Measurements from ENCODE around the gene RRP1. TPM values are rescaled to one million over a fixed set of nuclear protein-coding genes. Genes with fewer than 3 reads are reported as not detected.

RRP1 gene
- total and polyA plus RNA-seq, 5 donors, result 7.2 to 12.9 (median 10.4) TPM

GRCh38 chr21:43793243-43793642 lies 3.9 kb downstream of the RRP1 start:
- DNase-seq, result peak in 2 of 3 donors; percentile 37 to 53
- WGBS, result 96% methylated on average over 16 of the region's 16 CpGs

GRCh38 chr21:43794311-43794710 lies 4.9 kb downstream of the RRP1 start:
- WGBS, result 95% methylated on average over 12 of the region's 12 CpGs
- intact Hi-C loops (cut with DNase I), result loop anchor here in 1 of 4 donors (10.0 kb wide), 1 partner anchor 150 kb away; no protein-coding TSS in a partner anchor

More at GRCh38 chr21:43793243-43793642, 3.9 kb downstream of the RRP1 start:
- ATAC-seq, result no peak
- no peaks in the 10 kb centered on the region for H3K27me3 ChIP-seq (ENCODE audit: control insufficient read depth, insufficient read depth)
- H3K9me3 ChIP-seq (ENCODE audit: control insufficient read depth, low read length), result no peaks in the 10 kb centered on the region
- intact Hi-C loops (cut with DNase I), result loop anchor here in 1 of 4 donors (10.0 kb wide), 1 partner anchor 152 kb away; no protein-coding TSS in a partner anchor
- H3K27ac ChIP-seq (ENCODE audit: low read length), result no peak overlapping the region
- no peaks in the 10 kb centered on the region for H3K4me1 ChIP-seq (ENCODE audit: control insufficient read depth, insufficient read depth, low read length)
- no peak overlapping the region for H3K4me3 ChIP-seq (ENCODE audit: low read length)

GRCh38 chr21:43794857-43795256 lies 5.5 kb downstream of the RRP1 start:
- no peaks in the 10 kb centered on the region for H3K27me3 ChIP-seq (ENCODE audit: control insufficient read depth, insufficient read depth)
- 89% methylated on average over 14 of the region's 14 CpGs for WGBS
- DNase-seq (peak in 2 of 3 donors; percentile 13 to 35), ATAC-seq (no peak)
- H3K4me1 ChIP-seq (ENCODE audit: control insufficient read depth, insufficient read depth, low read length), result no peaks in the 10 kb centered on the region
- intact Hi-C loops (cut with DNase I), result loop anchor here in 1 of 4 donors (10.0 kb wide), 1 partner anchor 150 kb away; no protein-coding TSS in a partner anchor
- H3K9me3 ChIP-seq (ENCODE audit: control insufficient read depth, low read length), result no peaks in the 10 kb centered on the region
- no peak overlapping the region for H3K4me3 ChIP-seq (ENCODE audit: low read length)
- H3K27ac ChIP-seq (ENCODE audit: low read length), result no peak overlapping the region

More at GRCh38 chr21:43794311-43794710, 4.9 kb downstream of the RRP1 start:
- H3K4me3 ChIP-seq (ENCODE audit: low read length), result no peak overlapping the region
- no peaks in the 10 kb centered on the region for H3K9me3 ChIP-seq (ENCODE audit: control insufficient read depth, low read length)
- H3K4me1 ChIP-seq (ENCODE audit: control insufficient read depth, insufficient read depth, low read length), result no peaks in the 10 kb centered on the region
- DNase-seq, result peak in 2 of 3 donors; percentile 32 to 48
- H3K27me3 ChIP-seq (ENCODE audit: control insufficient read depth, insufficient read depth), result no peaks in the 10 kb centered on the region
- no peak overlapping the region for H3K27ac ChIP-seq (ENCODE audit: low read length)
- ATAC-seq, result no peak

GRCh38 chr21:43797415-43797814 lies 8.0 kb downstream of the RRP1 start:
- 92% methylated on average over 19 of the region's 19 CpGs for WGBS
- no peak overlapping the region for H3K4me3 ChIP-seq (ENCODE audit: low read length)
- DNase-seq, result peak in 1 of 3 donors; percentile 40
- no peaks in the 10 kb centered on the region for H3K27me3 ChIP-seq (ENCODE audit: control insufficient read depth, insufficient read depth)
- intact Hi-C loops (cut with DNase I), result loop anchor here in 1 of 4 donors (10.0 kb wide), 1 partner anchor 147 kb away; no protein-coding TSS in a partner anchor
- no peak overlapping the region for H3K27ac ChIP-seq (ENCODE audit: low read length)
- H3K4me1 ChIP-seq (ENCODE audit: control insufficient read depth, insufficient read depth, low read length), result no peaks in the 10 kb centered on the region
- no peak for ATAC-seq
- no peaks in the 10 kb centered on the region for H3K9me3 ChIP-seq (ENCODE audit: control insufficient read depth, low read length)

GRCh38 chr21:43797925-43798715 lies 8.7 kb downstream of the RRP1 start:
- Histone ChIP-seq H3K27me3 (ENCODE audit: control insufficient read depth, insufficient read depth) (no peaks in the 10 kb centered on the region), H3K4me1 (ENCODE audit: control insufficient read depth, insufficient read depth, low read length) (no peaks in the 10 kb centered on the region), H3K9me3 (ENCODE audit: control insufficient read depth, low read length) (no peaks in the 10 kb centered on the region), H3K4me3 (ENCODE audit: low read length) (no peak overlapping the region), H3K27ac (ENCODE audit: low read length) (no peak overlapping the region)
- DNase-seq (peak in 2 of 3 donors; percentile 32 to 42), ATAC-seq (no peak)
- WGBS, result 93% methylated on average over 30 of the region's 30 CpGs
- intact Hi-C loops (cut with DNase I), result loop anchor here in 1 of 4 donors (10.0 kb wide), 1 partner anchor 147 kb away; no protein-coding TSS in a partner anchor

GRCh38 chr21:43799301-43799840 lies 10.0 kb downstream of the RRP1 start:
- DNase-seq (peak in 2 of 3 donors; percentile 35 to 43), ATAC-seq (no peak)
- WGBS, result 94% methylated on average over 19 of the region's 19 CpGs
- Histone ChIP-seq H3K27me3 (ENCODE audit: control insufficient read depth, insufficient read depth) (no peaks in the 10 kb centered on the region), H3K9me3 (ENCODE audit: control insufficient read depth, low read length) (no peaks in the 10 kb centered on the region), H3K4me1 (ENCODE audit: control insufficient read depth, insufficient read depth, low read length) (no peaks in the 10 kb centered on the region), H3K27ac (ENCODE audit: low read length) (no peak overlapping the region), H3K4me3 (ENCODE audit: low read length) (no peak overlapping the region)
- intact Hi-C loops (cut with DNase I), result loop anchor here in 1 of 4 donors (10.0 kb wide), 1 partner anchor 145 kb away; no protein-coding TSS in a partner anchor

- H3K27me3 ChIP-seq (ENCODE audit: control insufficient read depth, insufficient read depth), result no peaks in the 10 kb centered on the region
- H3K4me3 ChIP-seq (ENCODE audit: low read length), result no peak overlapping the region
- intact Hi-C loops (cut with DNase I), result loop anchor here in 1 of 4 donors (10.0 kb wide), 1 partner anchor 125 kb away; no protein-coding TSS in a partner anchor
- no peaks in the 10 kb centered on the region for H3K9me3 ChIP-seq (ENCODE audit: control insufficient read depth, low read length)
- DNase-seq, result peak in 2 of 3 donors; percentile 46 to 55
- no peak for ATAC-seq
- no peak overlapping the region for H3K27ac ChIP-seq (ENCODE audit: low read length)
- 95% methylated on average over 17 of the region's 17 CpGs for WGBS
- H3K4me1 ChIP-seq (ENCODE audit: control insufficient read depth, insufficient read depth, low read length), result no peaks in the 10 kb centered on the region
These were observed 10.7 kb downstream of the RRP1 start for GRCh38 chr21:43800124-43800523.

- 93% methylated on average over 14 of the region's 14 CpGs for WGBS
- no peaks in the 10 kb centered on the region for H3K4me1 ChIP-seq (ENCODE audit: control insufficient read depth, insufficient read depth, low read length)
- H3K9me3 ChIP-seq (ENCODE audit: control insufficient read depth, low read length), result no peaks in the 10 kb centered on the region
- intact Hi-C loops (cut with DNase I), result loop anchor here in 1 of 4 donors (10.0 kb wide), 1 partner anchor 124 kb away; no protein-coding TSS in a partner anchor
- no peak overlapping the region for H3K4me3 ChIP-seq (ENCODE audit: low read length)
- DNase-seq (peak in 2 of 3 donors; percentile 19 to 48), ATAC-seq (no peak)
- H3K27ac ChIP-seq (ENCODE audit: low read length), result no peak overlapping the region
- no peaks in the 10 kb centered on the region for H3K27me3 ChIP-seq (ENCODE audit: control insufficient read depth, insufficient read depth)
These were observed 11.2 kb downstream of the RRP1 start for GRCh38 chr21:43800566-43800965.

GRCh38 chr21:43801006-43801783 lies 11.8 kb downstream of the RRP1 start:
- Histone ChIP-seq H3K4me1 (ENCODE audit: control insufficient read depth, insufficient read depth, low read length) (no peaks in the 10 kb centered on the region), H3K27me3 (ENCODE audit: control insufficient read depth, insufficient read depth) (no peaks in the 10 kb centered on the region), H3K27ac (ENCODE audit: low read length) (no peak overlapping the region), H3K4me3 (ENCODE audit: low read length) (no peak overlapping the region), H3K9me3 (ENCODE audit: control insufficient read depth, low read length) (no peaks in the 10 kb centered on the region)
- DNase-seq, result peak in 2 of 3 donors; percentile 20 to 28
- ATAC-seq, result no peak
- 93% methylated on average over 42 of the region's 42 CpGs for WGBS
- intact Hi-C loops (cut with DNase I), result loop anchor here in 1 of 4 donors (10.0 kb wide), 1 partner anchor 124 kb away; no protein-coding TSS in a partner anchor

- intact Hi-C loops (cut with DNase I), result loop anchor here in 1 of 4 donors (10.0 kb wide), 1 partner anchor 122 kb away; no protein-coding TSS in a partner anchor
- 86% methylated on average over 14 of the region's 14 CpGs for WGBS
- no peaks in the 10 kb centered on the region for H3K9me3 ChIP-seq (ENCODE audit: control insufficient read depth, low read length)
These were observed 13.4 kb downstream of the RRP1 start for GRCh38 chr21:43802713-43803313.

More at GRCh38 chr21:43802713-43803313, 13.4 kb downstream of the RRP1 start:
- no peaks in the 10 kb centered on the region for H3K4me1 ChIP-seq (ENCODE audit: control insufficient read depth, insufficient read depth, low read length)
- DNase-seq (peak in 1 of 3 donors; percentile 35), ATAC-seq (no peak)
- no peak overlapping the region for H3K4me3 ChIP-seq (ENCODE audit: low read length)
- H3K27me3 ChIP-seq (ENCODE audit: control insufficient read depth, insufficient read depth), result no peaks in the 10 kb centered on the region
- no peak overlapping the region for H3K27ac ChIP-seq (ENCODE audit: low read length)

All from right cardiac atrium (tissue), 5 donors.